ENCODE data around the gene ANKS1B.

The ANKS1B gene

GRCh38 chr12:99436584-99436983, 548.2 kb downstream of the ANKS1B start:
- DNase-seq, result no peak

- DNase-seq, result no peak
Observed at GRCh38 chr12:99435095-99435791, 549.5 kb downstream of the ANKS1B start.

- DNase-seq, result no peak
Observed at GRCh38 chr12:99433155-99433554, 551.6 kb downstream of the ANKS1B start.

GRCh38 chr12:99431203-99431602, 553.5 kb downstream of the ANKS1B start:
- no peak for DNase-seq

GRCh38 chr12:99427104-99427503, 557.6 kb downstream of the ANKS1B start:
- DNase-seq, result no peak

- DNase-seq, result no peak
Observed at GRCh38 chr12:99418379-99418778, 566.4 kb downstream of the ANKS1B start.

- DNase-seq, result no peak
Observed at GRCh38 chr12:99413751-99414150, 571.0 kb downstream of the ANKS1B start.

GRCh38 chr12:99393763-99394162, 591.0 kb downstream of the ANKS1B start:
- DNase-seq, result no peak

GRCh38 chr12:99392091-99392850, 592.5 kb downstream of the ANKS1B start:
- DNase-seq, result no peak

- DNase-seq, result peak; percentile 28
Observed at GRCh38 chr12:99390707-99391106, 594.0 kb downstream of the ANKS1B start.

GRCh38 chr12:99389751-99390150, 595.0 kb downstream of the ANKS1B start:
- no peak for DNase-seq

GRCh38 chr12:99388671-99389195, 596.0 kb downstream of the ANKS1B start:
- no peak for DNase-seq

- no peak for DNase-seq
Observed at GRCh38 chr12:99387661-99388060, 597.1 kb downstream of the ANKS1B start.

GRCh38 chr12:99386907-99387306, 597.8 kb downstream of the ANKS1B start:
- peak; percentile 58 for DNase-seq

- no peak for DNase-seq
Observed at GRCh38 chr12:99383258-99383657, 601.5 kb downstream of the ANKS1B start.

- DNase-seq, result no peak
Observed at GRCh38 chr12:99381992-99382391, 602.7 kb downstream of the ANKS1B start.

- no peak for DNase-seq
Observed at GRCh38 chr12:99380701-99381100, 604.0 kb downstream of the ANKS1B start.

GRCh38 chr12:99374023-99374422, 610.7 kb downstream of the ANKS1B start:
- DNase-seq, result no peak

GRCh38 chr12:99372257-99372920, 612.3 kb downstream of the ANKS1B start:
- DNase-seq, result no peak

GRCh38 chr12:99370421-99371138, 614.2 kb downstream of the ANKS1B start:
- no peak for DNase-seq

- DNase-seq, result no peak
Observed at GRCh38 chr12:99367181-99367580, 617.6 kb downstream of the ANKS1B start.

GRCh38 chr12:99352269-99352668, 632.5 kb downstream of the ANKS1B start:
- DNase-seq, result no peak

- DNase-seq, result no peak
Observed at GRCh38 chr12:99343960-99344359, 640.8 kb downstream of the ANKS1B start.

All from OCI-M1 (cell line).